Stimulated activated CD4-positive, alpha-beta T cell treated with anti-CD3 and anti-CD28 coated beads, Interleukin-2, amount 100 ng/mL, for 48 hours (primary cell): ENCODE results near the gene BBX.
"Not testable (repeated sequence)": the region's sequence is repeated elsewhere in the genome, so short reads cannot be mapped to it uniquely, and the experiment has no call there.

ENCODE experiments used
- DNase-seq, 2 donors: peaks; one replicate each; pipeline ENCODE4 v3.0.0-alpha.2; 2020

BBX gene

GRCh38 chr3:107810171-107811071 is 287.7 kb downstream of the BBX start:
- no peak for DNase-seq

DNA sequence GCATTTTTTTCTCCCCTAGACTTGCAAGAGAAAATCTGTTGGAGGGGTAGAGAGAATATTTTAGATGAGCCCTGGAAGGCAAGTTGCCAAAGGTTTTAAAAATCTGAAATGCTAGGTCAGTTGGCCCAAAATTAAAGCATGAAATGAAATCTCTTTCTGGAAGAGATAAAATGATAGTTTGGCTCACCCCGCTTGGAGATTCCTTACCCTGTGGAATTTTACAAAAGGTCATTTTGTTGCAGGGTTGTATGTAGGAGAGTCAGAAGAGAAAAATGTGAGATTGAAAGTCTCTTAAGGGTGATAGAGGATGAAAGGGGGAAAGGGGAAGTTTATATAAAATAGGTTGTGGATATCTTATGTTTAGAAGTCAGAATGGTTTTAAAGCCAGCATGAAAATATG is 290.3 kb downstream of the BBX start:
- no peak for DNase-seq

- DNase-seq = no peak
Observed at GRCh38 chr3:107816107-107816506, 293.3 kb downstream of the BBX start.

GRCh38 chr3:107817076-107817475 is 294.3 kb downstream of the BBX start:
- no peak for DNase-seq

- no peak for DNase-seq
Observed at GRCh38 chr3:107818025-107818424, 295.3 kb downstream of the BBX start.

- no peak for DNase-seq
Observed at GRCh38 chr3:107819656-107820055, 296.9 kb downstream of the BBX start.

DNA sequence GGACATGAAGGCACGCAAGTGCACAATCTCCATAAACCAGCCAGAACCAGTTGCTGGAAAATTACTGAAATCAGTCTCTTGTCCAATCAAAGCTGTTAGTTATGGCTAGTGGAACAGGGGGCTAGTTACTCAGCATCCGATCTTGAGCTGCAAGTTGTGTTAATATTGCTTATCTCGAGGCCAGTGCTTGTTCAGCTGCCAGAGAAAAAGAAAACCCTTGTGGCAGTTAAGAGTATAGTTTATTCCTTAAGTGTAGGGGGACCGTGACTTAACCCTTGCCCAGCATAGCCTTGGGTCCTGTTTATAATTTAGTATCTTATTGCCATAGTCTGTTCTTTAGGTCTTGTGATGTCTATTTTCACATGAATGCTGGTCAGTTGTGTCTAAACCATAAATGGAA is 299.5 kb downstream of the BBX start:
- no peak for DNase-seq

DNA sequence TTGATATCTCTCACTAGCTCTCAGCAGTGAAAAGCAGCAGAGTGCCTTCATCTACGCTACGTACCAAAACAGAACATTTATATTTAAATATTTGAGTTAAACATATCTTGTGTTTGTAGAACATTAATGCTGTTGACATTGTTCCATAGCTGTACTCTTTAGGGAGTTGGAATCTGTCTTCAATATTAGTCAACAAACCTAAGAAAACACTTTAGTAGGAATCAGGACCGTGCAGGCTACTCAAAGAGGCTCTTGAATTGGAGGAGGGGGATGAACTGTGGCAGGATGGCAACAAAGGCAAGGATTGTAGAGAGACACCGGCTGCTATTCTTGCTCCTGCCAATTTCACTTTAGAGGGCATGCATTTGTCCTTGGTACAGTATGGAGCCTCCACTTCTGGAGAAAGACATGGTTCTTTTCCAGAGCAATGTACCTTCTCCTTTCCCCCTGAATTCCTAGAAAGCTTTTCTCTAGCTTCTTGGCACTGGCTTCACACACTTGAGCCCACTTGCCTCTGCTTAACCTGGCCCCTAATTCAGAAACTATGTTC is 302.1 kb downstream of the BBX start:
- DNase-seq = no peak

DNA sequence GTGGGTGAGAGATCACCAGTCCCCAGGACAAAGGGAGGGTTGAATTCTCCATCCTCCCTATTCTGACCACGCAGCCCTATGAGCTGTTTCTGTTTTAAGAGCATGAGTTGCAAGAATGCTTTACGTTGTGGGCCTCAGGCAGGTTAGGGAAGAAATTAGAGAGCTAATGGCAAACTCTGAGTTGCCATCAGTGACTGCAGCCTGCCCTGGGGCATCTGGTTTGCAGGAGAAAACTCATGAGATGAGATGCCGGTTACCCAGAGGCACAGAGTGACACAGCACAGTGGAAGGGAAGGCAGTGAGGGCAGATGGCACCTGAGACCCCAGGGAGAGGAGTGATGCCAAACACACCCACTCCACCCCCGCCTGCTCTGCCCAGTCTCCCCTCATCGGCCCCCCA is 302.8 kb downstream of the BBX start:
- DNase-seq = no peak

DNA sequence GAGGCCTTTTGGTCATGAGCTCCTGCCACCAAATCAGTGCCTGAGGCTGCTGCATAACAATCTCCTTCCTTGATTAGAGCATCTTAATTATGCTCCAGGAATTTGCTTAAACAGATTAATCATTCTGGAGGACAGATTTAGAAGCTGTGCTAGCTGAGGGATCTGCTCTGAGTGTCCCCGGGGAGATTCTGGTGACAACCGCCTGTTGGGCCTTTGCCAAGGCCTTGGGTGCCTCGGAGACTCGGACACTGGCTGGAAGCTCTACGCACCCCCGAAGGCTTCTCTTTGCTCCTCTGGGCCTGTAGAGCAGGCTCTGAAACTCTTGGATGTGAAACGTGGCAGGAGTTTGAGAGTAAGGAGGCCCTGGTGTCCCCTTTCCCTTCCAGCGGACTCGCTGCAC is 304.0 kb downstream of the BBX start:
- no peak for DNase-seq

GRCh38 chr3:107829185-107829584 is 306.4 kb downstream of the BBX start:
- no peak for DNase-seq

DNA sequence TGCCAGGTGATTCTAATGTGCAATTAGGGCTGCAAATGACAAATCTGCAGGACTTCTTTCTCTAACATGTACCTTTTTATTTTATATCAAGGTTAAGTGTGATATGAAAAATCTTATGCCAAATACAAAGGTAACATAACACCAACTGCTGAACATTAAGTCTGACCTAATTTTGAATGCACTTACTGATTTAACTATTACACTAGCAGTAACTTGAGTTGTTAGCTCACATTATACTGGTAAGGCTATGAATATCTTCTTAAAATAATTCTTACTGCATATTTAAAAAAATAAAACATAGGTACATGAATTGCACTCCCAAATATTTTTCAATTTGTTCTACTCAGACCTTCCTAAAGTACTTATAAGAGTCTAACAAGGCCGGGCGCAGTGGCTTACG is 308.8 kb downstream of the BBX start:
- no peak for DNase-seq

DNA sequence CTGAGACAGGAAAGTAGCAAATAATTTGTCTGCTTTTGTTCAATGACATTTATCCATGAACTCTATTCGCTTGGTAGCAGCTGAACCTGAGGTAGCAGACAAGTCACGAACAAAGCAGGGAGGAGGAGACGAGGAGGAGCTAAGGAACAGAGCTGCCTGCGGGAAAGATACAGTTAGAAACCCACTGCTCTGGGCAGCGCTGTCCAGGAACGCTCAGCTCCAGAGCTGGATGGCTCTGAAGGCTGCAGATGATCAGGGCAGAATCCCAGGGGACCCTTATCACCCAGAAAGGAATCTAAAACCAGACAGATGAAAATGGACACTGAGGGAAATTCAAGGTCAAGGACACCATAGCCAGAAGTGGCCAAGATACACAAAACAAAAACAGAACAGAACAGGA is 310.3 kb downstream of the BBX start:
- no peak for DNase-seq

DNA sequence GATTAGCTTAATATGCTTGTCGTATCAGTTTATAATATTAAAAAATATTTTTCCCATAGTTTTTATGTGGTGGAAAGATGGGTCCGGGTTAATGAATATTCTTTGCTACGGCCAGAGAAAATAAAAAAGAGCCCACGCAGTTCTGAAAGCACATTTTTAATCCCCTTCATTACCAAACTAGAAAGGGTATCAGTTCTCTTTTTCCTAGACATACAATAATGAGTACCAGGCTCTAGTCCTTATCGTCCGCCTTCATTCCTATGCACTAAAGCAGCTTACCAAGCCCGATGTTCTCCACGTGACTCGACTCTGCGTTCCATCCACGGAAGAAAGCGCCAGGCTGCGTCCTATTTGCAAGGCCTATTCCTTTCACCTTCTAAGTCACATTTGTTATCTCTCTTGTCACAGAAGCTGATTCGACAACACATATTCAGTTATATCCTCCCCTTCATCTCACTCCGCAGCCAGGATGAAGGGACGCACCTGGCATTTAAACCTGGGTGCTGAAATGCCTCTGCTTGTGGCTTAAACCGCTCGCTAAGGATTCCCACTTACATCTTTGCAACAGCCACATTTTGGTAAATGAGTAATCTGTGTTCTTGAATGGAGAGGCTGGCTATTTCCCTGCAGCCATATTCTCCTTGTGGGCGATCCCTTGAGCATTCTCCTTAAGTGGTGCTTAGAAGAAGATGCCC is 311.1 kb downstream of the BBX start:
- DNase-seq = no peak

DNA sequence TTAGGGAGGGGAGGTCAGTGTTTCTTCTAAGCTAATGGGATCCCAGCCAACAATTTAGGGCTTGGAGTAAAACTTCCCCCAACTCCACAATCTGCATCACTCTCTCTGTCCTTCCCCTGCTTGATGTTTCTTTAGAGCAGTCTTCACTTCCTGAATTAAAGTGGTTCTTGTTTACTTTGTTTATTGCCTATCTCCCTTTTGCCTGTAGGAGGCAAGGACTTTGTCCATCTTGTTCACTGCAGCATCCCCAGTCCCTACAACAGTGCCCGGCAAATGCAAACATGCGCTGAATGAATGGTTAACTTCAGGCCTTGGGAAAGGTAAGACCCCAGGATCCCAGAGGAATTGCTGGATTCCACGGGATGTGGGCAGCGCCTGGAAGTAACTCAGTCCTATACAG is 312.2 kb downstream of the BBX start:
- DNase-seq = not testable (repeated sequence)

DNA sequence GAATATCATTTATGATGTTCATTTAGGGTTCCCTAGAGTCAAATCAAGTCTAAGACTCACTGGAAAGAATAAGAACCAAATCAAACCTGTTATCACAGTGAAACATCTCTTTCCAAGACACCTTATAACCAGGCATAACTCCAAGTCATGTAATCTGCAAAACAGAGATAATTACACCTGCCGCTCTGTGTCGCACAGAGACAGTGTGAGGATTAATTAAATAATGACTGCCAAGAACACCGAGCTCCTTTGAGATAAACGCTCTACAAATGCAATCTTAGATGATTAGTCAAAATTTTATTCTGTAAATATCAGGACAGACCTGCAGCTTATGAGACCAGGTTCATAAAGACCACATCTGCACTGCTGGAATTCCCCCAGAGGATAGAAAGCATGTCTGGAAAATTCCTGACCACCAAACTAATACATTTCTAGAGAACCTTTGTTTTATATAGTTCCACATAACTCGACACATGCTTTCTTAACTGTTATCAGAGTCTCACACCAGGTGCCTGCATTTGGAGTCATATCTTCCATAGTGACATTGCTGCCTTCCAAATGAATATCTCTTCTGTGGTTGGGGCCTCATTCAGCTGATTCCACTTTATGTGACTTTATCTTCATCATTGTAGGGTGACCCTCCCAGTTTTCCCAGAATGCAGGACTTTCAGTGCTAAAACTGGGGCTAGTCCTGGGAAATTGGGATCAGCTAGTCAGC is 315.3 kb downstream of the BBX start:
- no peak for DNase-seq

DNA sequence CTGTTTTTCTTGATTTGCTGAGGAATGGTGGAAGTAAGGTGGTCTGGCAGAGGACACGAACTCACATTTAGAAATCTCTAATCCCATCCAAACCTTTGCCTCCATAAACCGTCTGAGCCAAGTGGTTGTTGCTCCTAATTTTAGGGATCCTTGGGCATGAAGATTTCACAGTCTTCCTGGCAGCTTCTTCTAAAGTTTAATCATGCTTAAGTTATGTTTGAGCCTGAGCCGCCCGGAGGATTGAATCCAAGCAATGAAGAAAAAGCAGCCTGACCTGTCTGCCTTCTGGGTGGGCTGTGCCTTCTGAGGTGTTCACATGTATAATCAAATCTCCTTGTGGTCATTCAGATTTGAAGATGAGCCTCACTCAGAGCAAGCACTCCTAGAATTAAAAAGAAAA is 319.1 kb downstream of the BBX start:
- no peak for DNase-seq

GRCh38 chr3:107842940-107843339 is 320.2 kb downstream of the BBX start:
- DNase-seq = no peak

- DNase-seq = no peak
Observed at GRCh38 chr3:107845380-107846278, 322.9 kb downstream of the BBX start.

DNA sequence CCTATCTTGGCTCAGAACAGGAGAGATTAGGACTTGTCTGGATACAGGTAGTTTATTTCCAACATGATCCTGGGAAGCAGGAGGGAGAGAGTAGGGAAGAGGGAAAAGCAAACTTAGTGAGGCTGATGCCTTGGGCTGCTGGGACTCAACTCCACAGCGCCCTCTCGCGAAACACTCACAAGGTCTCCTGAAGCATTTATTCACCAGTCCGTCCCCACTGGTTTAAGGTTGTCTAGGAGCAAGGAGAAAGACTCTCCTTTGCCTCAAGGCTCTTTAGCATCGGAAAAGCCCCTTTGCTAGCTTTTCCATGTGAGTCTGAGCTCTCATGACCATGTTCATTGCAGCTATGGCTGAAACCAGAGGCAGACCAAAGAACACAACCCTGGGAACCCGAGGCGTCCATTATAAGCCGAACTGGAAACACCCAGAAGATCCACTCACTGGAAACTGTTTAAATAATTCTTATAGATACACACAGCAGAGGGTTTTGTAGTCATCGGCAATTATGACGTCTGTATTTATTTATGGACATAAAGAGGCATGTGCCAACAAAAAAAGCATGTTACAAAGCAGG is 323.6 kb downstream of the BBX start:
- DNase-seq = peak; percentile 44 to 47

GRCh38 chr3:107847791-107848190 is 325.0 kb downstream of the BBX start:
- DNase-seq = no peak

DNA sequence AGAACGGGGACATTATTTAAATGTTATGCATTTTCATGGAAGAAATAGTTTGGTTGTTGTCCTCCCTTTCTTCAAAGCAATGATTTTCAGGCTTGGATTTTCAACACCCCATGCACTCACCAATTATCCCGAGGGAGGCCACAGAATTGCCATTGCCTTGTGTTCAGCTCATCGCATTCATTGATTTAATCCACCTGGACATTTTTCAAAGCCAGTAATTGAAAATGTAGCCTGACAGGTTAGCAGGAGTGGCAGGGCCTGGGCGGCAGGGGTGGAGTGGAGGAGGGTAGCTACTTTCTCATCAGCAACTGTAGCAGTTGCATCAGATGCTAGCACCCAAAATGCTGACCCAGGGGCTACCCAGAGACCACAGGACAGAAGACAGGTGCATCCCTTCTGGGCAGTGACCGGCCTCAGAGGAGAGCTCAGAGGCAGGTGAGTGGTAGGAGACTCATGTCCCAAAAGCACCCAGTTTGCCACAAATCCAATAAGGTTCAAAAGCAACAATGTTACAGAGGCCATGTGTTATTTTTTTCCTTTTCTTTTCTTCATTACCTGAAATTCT is 325.7 kb downstream of the BBX start:
- no peak for DNase-seq
